IMR-90 (cell line): Measurements from ENCODE around the gene STARD3. TPM values are rescaled to one million over a fixed set of nuclear protein-coding genes. Genes with fewer than 3 reads are reported as not detected.

Source experiments
- ATAC-seq: fragments of 200-7000 bp; cut with Tn5 transposase; 2 replicates; pipeline ENCODE4 v1.9.1; 2020; ENCODE audit warnings: low read depth, mild to moderate bottlenecking, moderate library complexity
- BruUV-seq: library from RNA; stranded (reverse); fragments of 400-500 nt; replicated peaks from 2 replicates; lab custom pipeline; 2021; lab: Mats Ljungman, UMichigan
- CTCF ChIA-PET: fragments of 300-600 bp; formaldehyde crosslinking; extraction: SDS; loops from one replicate; lab custom pipeline; 2021; ENCODE audit warnings: antibody characterized with exemption; lab: Yijun Ruan, JAX
- POLR2A ChIA-PET: fragments of 300-600 bp; sonication (Branson Sonifier 250); formaldehyde crosslinking; loops from one replicate; lab custom pipeline; 2022; ENCODE audit warnings: antibody characterized with exemption; ENCODE audit not compliant: unreplicated experiment; lab: Charles Lee
- DNase-seq: peaks from one replicate; pipeline ENCODE4 v3.0.0; 2013
- H2AFZ ChIP-seq: replicated peaks from 2 replicates; pipeline ENCODE3; 2013; ENCODE audit warnings: low read length, mild to moderate bottlenecking; ENCODE audit not compliant: poor library complexity
- H2AK5ac ChIP-seq: 2 replicates; pipeline ENCODE4 v1.6.1; 2013; ENCODE audit warnings: low read depth, low read length, inconsistent platforms
- H2AK9ac ChIP-seq: replicated peaks from 2 replicates; pipeline ENCODE3; 2013; ENCODE audit warnings: mild to moderate bottlenecking, low read depth, low read length, moderate library complexity; ENCODE audit not compliant: poor library complexity
- H2BK120ac ChIP-seq: 2 replicates; pipeline ENCODE4 v1.6.1; 2013; ENCODE audit warnings: low read depth, low read length, inconsistent platforms
- H2BK15ac ChIP-seq: 3 replicates; pipeline ENCODE4 v1.6.1; 2013; ENCODE audit warnings: low read depth, low read length, inconsistent platforms
- H2BK20ac ChIP-seq: 2 replicates; pipeline ENCODE4 v1.6.1; 2013; ENCODE audit warnings: low read depth, mild to moderate bottlenecking, inconsistent platforms, low read length, moderate library complexity
- H2BK5ac ChIP-seq: 2 replicates; pipeline ENCODE4 v1.6.1; 2013; ENCODE audit warnings: mild to moderate bottlenecking, low read depth, low read length, inconsistent platforms; ENCODE audit not compliant: poor library complexity, severe bottlenecking
- H3K14ac ChIP-seq: replicated peaks from 2 replicates; pipeline ENCODE4 v1.6.1; 2013; ENCODE audit warnings: low read depth, low read length, inconsistent platforms
- H3K18ac ChIP-seq: 2 replicates; pipeline ENCODE4 v1.6.1; 2013; ENCODE audit warnings: low read depth, low read length, control low read depth
- H3K23ac ChIP-seq: 2 replicates; pipeline ENCODE4 v1.6.1; 2013; ENCODE audit warnings: low read depth, low read length, inconsistent platforms
- H3K27ac ChIP-seq: 2 replicates; pipeline ENCODE4 v1.5.1; 2013; ENCODE audit warnings: mild to moderate bottlenecking, control low read depth, low read length; ENCODE audit not compliant: insufficient read depth
- H3K27me3 ChIP-seq: 2 replicates; pipeline ENCODE4 v1.6.1; 2013; ENCODE audit warnings: low read length; ENCODE audit not compliant: control insufficient read depth, insufficient read depth
- H3K36me3 ChIP-seq: 2 replicates; pipeline ENCODE4 v1.6.1; 2013; ENCODE audit warnings: low read length, mixed read lengths; ENCODE audit not compliant: control insufficient read depth, insufficient read depth
- H3K4ac ChIP-seq: 2 replicates; pipeline ENCODE4 v1.6.1; 2013; ENCODE audit warnings: low read depth, low read length, inconsistent platforms
- H3K4me1 ChIP-seq: 2 replicates; pipeline ENCODE4 v1.6.1; 2013; ENCODE audit warnings: low read length, mixed read lengths; ENCODE audit not compliant: control insufficient read depth, insufficient read depth
- H3K4me2 ChIP-seq: 2 replicates; pipeline ENCODE4 v1.6.1; 2013; ENCODE audit warnings: low read depth, mild to moderate bottlenecking, control low read depth, low read length, moderate library complexity
- H3K4me3 ChIP-seq: 2 replicates; pipeline ENCODE4 v1.5.1; 2013; ENCODE audit warnings: low read depth, mild to moderate bottlenecking, control low read depth, low read length, moderate library complexity; ENCODE audit not compliant: insufficient read depth
- H3K56ac ChIP-seq: 2 replicates; pipeline ENCODE4 v1.6.1; 2013; ENCODE audit warnings: low read length, inconsistent platforms; ENCODE audit not compliant: insufficient read depth; ENCODE audit errors: extremely low read depth
- H3K79me1 ChIP-seq, 2 experiments: 2 replicates each; pipeline ENCODE4 v1.6.1; 2013; ENCODE audit warnings: low read length in 2 of 2, inconsistent platforms in 1 of 2, low read depth in 1 of 2
- H3K9ac ChIP-seq: 2 replicates; pipeline ENCODE4 v1.6.1; 2013; ENCODE audit warnings: low read depth, low read length, control low read depth
- H3K9me1 ChIP-seq: 2 replicates; pipeline ENCODE4 v1.6.1; 2013; ENCODE audit warnings: low read length, inconsistent platforms; ENCODE audit not compliant: insufficient read depth
- H3K9me3 ChIP-seq: 2 replicates; pipeline ENCODE4 v1.6.1; 2013; ENCODE audit warnings: low read length; ENCODE audit not compliant: control insufficient read depth, insufficient read depth
- H4K20me1 ChIP-seq: 2 replicates; pipeline ENCODE4 v1.6.1; 2013; ENCODE audit warnings: low read length, inconsistent platforms; ENCODE audit not compliant: insufficient read depth
- H4K5ac ChIP-seq: 2 replicates; pipeline ENCODE4 v1.6.1; 2013; ENCODE audit warnings: mild to moderate bottlenecking, low read depth, low read length, control low read depth
- H4K8ac ChIP-seq, 2 experiments: 2 replicates each; pipeline ENCODE4 v1.6.1; 2013; ENCODE audit warnings: low read depth in 2 of 2, low read length in 2 of 2, control low read depth in 1 of 2, inconsistent platforms in 1 of 2
- H4K91ac ChIP-seq: 2 replicates; pipeline ENCODE4 v1.6.1; 2013; ENCODE audit warnings: low read depth, low read length, inconsistent platforms; ENCODE audit not compliant: insufficient read depth
- BHLHE40 ChIP-seq: fragments of 150-350 bp; IDR thresholded peaks from 2 replicates; pipeline ENCODE4 v1.6.1; 2016; ENCODE audit warnings: mild to moderate bottlenecking, low read depth, low read length
- CEBPB ChIP-seq: IDR thresholded peaks from 2 replicates; pipeline ENCODE4 v1.6.1; 2012; ENCODE audit warnings: low read depth, low read length, improper control_type of control experiment
- CHD1 ChIP-seq: IDR thresholded peaks from 2 replicates; pipeline ENCODE4 v1.6.1; 2012; ENCODE audit warnings: low read depth, low read length, improper control_type of control experiment
- MAZ ChIP-seq: IDR thresholded peaks from 2 replicates; pipeline ENCODE4 v1.6.1; 2012; ENCODE audit warnings: low read depth, mild to moderate bottlenecking, low read length, improper control_type of control experiment, moderate library complexity, borderline replicate concordance
- MXI1 ChIP-seq: IDR thresholded peaks from 2 replicates; pipeline ENCODE4 v1.6.1; 2012; ENCODE audit warnings: low read depth, mild to moderate bottlenecking, low read length, moderate library complexity, borderline replicate concordance
- NFE2L2 ChIP-seq: fragments of 150-350 bp; IDR thresholded peaks from 2 replicates; pipeline ENCODE4 v1.6.1; 2016; ENCODE audit warnings: low read depth, mild to moderate bottlenecking, low read length
- POLR2A ChIP-seq: IDR thresholded peaks from 2 replicates; pipeline ENCODE4 v1.6.1; 2012; ENCODE audit warnings: mild to moderate bottlenecking, low read depth, low read length
- RAD21 ChIP-seq: IDR thresholded peaks from 2 replicates; pipeline ENCODE4 v1.6.1; 2012; ENCODE audit warnings: low read length, improper control_type of control experiment
- RCOR1 ChIP-seq: IDR thresholded peaks from 2 replicates; pipeline ENCODE4 v1.6.1; 2012; ENCODE audit warnings: mild to moderate bottlenecking, low read length, improper control_type of control experiment; ENCODE audit not compliant: insufficient replicate concordance
- SMC3 ChIP-seq: fragments of 150-350 bp; IDR thresholded peaks from 2 replicates; pipeline ENCODE4 v1.6.1; 2016; ENCODE audit warnings: low read depth, mild to moderate bottlenecking, antibody characterized with exemption, low read length, moderate library complexity
- WGBS, 2 experiments: methylation state at CpG; one replicate each; pipeline versions ENCODE4 v1.1.5 to v1.1.7; 2013; ENCODE audit warnings: missing lambda C conversion rate in 2 of 2; ENCODE audit not compliant: insufficient read length in 1 of 2; ENCODE audit errors: extremely low coverage in 2 of 2; 5-methylcytosine and 5-hydroxymethylcytosine counted together
- dilution Hi-C: fragments of 300-500 bp; cut with HindIII; formaldehyde crosslinking; loops from one replicate; pipeline ENCODE4 v1.14.3; 2018; ENCODE audit warnings: low sequenced_read_pairs; ENCODE audit not compliant: unreplicated experiment
- in situ Hi-C: fragments of 300-500 bp; cut with MboI; formaldehyde crosslinking; loops from 3 replicates; pipeline ENCODE4 v1.14.3; 2019; ENCODE audit warnings: low sequenced_read_pairs, inconsistent platforms, mixed read lengths
- intact Hi-C: fragments of 100-400 bp; cut with micrococcal nuclease; formaldehyde crosslinking; loops from 2 replicates; pipeline ENCODE4 v1.10.0; 2022
- polyA plus RNA-seq, 3 experiments: library from polyadenylated mRNA; depleted of rRNA; stranded (reverse); fragments of >200 nt; gene quantifications; 2 replicates each; pipeline ENCODE4 v1.2.3, GENCODE V29; 2012; ENCODE audit warnings: low replicate concordance in 1 of 3
- total RNA-seq: library from RNA; depleted of rRNA; stranded (reverse); fragments of >200 nt; gene quantifications from 2 replicates; pipeline ENCODE4 v1.2.3, GENCODE V29; 2012
- TF ChIP-seq, protein P1 (sequence below): fragments of 150-350 bp; IDR thresholded peaks from 2 replicates; pipeline ENCODE4 v1.6.1; 2016; ENCODE audit warnings: low read depth, mild to moderate bottlenecking, low read length, moderate library complexity, borderline replicate concordance
- TF ChIP-seq, protein P2 (sequence below): fragments of 150-350 bp; IDR thresholded peaks from 2 replicates; pipeline ENCODE4 v1.6.1; 2017; ENCODE audit warnings: mild to moderate bottlenecking, antibody characterized with exemption, low read length, low read depth
- TF ChIP-seq, protein P3 (sequence below): conservative IDR thresholded peaks from 2 replicates; pipeline ENCODE4 v1.5.1; 2012; ENCODE audit warnings: mild to moderate bottlenecking, low read depth, low read length, improper control_type of control experiment

Gene STARD3
- total and polyA plus RNA-seq, 2 of the 4 experiments (the other 2 are of a cell fraction): 8.1 to 50.4 TPM

DNA sequence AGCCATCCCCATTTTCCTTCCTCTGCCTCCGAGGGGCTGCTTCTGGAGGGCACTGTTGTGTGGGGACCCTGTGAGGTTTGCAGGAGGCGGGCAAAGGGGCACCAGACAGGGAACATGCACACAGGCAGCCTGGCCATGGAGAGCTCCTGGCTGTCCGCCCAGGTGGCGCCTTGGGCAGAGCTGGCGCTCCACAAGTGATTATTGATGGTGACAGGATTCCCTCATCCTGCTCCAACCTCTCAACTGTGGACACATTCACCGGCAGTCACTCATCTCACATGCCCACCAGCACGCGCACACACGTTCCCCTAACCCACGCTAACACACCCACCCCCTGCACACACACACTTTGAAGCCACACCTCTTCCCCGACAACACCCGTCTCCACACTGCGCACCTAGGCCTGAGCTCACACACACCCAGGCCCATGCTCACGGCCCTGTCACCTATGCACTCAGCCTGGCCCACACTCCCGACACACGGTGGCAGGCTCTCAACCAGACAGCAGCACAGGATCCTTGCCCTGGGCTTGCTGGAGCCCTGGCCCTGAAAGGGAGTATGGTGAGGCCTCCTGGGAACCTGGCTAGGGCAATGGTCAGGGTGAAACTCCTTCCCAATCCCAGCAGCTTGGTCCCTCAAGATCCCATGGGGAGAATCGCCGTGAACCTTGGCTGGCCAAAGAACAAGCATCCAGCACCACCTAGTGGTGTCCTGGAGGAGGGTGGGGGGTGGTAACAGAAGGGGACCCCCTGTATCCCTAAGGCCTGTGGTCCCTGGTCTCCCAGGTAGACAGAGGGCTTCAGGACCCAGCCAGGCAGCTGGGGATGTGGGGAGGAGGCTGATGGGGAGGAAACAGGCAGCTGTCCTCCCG is 34.9 kb downstream of the STARD3 start:
- no peak overlapping the region; the same call in 1 of the 2 replicates for H3K14ac ChIP-seq
- DNase-seq: peak; percentile 27
- ChIA-PET POLR2A (no interaction called here), CTCF (interaction anchor here (0.8 to 2.8 kb wide), 5 partner anchors 15 to 124 kb away, joined by 3 to 11 read pairs (median 3); partner anchors contain the start of gene PGAP3)
- intact Hi-C loops (loop anchor here (1.0 kb wide), 1 partner anchor 50 kb away; no protein-coding TSS in a partner anchor), in situ Hi-C loops (no loop called here), dilution Hi-C loops (no loop called here)
- H2AFZ ChIP-seq: peak overlapping the region; percentile 56
- H4K91ac ChIP-seq: no peak overlapping the region
- H3K27me3 ChIP-seq: peaks cover 39% of the 10 kb centered on the region
- H3K27ac ChIP-seq: no peak overlapping the region
- H2BK5ac ChIP-seq: no peak overlapping the region
- no peak overlapping the region for H3K18ac ChIP-seq
- H2BK15ac ChIP-seq: no peak overlapping the region
- no peak overlapping the region; the same call in 1 of the 2 replicates for H2AK5ac ChIP-seq
- H3K79me1 ChIP-seq: no peaks in the 10 kb centered on the region
- no peaks in the 10 kb centered on the region for H4K20me1 ChIP-seq
- H3K56ac ChIP-seq: no peak overlapping the region
- WGBS, 2 experiments: 43% methylated on average over 5 of the region's 19 CpGs; no CpG with 5 or more reads in 1 of the 2 experiments
- no peak overlapping the region for H3K4me2 ChIP-seq
- H2BK120ac ChIP-seq: no peak overlapping the region
- ATAC-seq: peak; percentile 60
- no peak overlapping the region for H4K8ac ChIP-seq
- no peak overlapping the region for H3K4ac ChIP-seq
- H3K23ac ChIP-seq: no peak overlapping the region
- H3K4me1 ChIP-seq: peaks cover 3% of the 10 kb centered on the region; the same call in 1 of the 2 replicates
- H3K9me1 ChIP-seq: no peaks in the 10 kb centered on the region
- peak overlapping the region; percentile 28 for H2AK9ac ChIP-seq
- no peaks in the 10 kb centered on the region for H3K9me3 ChIP-seq
- no peak overlapping the region for H3K9ac ChIP-seq
- H3K4me3 ChIP-seq: no peak overlapping the region
- no peak overlapping the region for H4K5ac ChIP-seq
- BruUV-seq: no TSS peak
- H2BK20ac ChIP-seq: no peak overlapping the region
- peaks cover 2% of the 10 kb centered on the region; the same call in 1 of the 2 replicates for H3K36me3 ChIP-seq
- TF ChIP-seq MAZ (peak; percentile 31; the same call in 1 of the 2 replicates), CHD1 (no peak), POLR2A (no peak), NFE2L2 (no peak), MXI1 (no peak), SMC3 (peak; percentile 43; the same call in 1 of the 2 replicates), RAD21 (peak; percentile 68), CEBPB (no peak), BHLHE40 (no peak), RCOR1 (no peak)
- TF ChIP-seq, protein P1, sequence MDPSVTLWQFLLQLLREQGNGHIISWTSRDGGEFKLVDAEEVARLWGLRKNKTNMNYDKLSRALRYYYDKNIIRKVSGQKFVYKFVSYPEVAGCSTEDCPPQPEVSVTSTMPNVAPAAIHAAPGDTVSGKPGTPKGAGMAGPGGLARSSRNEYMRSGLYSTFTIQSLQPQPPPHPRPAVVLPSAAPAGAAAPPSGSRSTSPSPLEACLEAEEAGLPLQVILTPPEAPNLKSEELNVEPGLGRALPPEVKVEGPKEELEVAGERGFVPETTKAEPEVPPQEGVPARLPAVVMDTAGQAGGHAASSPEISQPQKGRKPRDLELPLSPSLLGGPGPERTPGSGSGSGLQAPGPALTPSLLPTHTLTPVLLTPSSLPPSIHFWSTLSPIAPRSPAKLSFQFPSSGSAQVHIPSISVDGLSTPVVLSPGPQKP: no peak
- TF ChIP-seq, protein P2, sequence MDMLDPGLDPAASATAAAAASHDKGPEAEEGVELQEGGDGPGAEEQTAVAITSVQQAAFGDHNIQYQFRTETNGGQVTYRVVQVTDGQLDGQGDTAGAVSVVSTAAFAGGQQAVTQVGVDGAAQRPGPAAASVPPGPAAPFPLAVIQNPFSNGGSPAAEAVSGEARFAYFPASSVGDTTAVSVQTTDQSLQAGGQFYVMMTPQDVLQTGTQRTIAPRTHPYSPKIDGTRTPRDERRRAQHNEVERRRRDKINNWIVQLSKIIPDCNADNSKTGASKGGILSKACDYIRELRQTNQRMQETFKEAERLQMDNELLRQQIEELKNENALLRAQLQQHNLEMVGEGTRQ: no peak
- TF ChIP-seq, protein P3, sequence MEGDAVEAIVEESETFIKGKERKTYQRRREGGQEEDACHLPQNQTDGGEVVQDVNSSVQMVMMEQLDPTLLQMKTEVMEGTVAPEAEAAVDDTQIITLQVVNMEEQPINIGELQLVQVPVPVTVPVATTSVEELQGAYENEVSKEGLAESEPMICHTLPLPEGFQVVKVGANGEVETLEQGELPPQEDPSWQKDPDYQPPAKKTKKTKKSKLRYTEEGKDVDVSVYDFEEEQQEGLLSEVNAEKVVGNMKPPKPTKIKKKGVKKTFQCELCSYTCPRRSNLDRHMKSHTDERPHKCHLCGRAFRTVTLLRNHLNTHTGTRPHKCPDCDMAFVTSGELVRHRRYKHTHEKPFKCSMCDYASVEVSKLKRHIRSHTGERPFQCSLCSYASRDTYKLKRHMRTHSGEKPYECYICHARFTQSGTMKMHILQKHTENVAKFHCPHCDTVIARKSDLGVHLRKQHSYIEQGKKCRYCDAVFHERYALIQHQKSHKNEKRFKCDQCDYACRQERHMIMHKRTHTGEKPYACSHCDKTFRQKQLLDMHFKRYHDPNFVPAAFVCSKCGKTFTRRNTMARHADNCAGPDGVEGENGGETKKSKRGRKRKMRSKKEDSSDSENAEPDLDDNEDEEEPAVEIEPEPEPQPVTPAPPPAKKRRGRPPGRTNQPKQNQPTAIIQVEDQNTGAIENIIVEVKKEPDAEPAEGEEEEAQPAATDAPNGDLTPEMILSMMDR: peak; percentile 66
